GM23248 (cell line): Measurements from ENCODE around the gene CASK. TPM values are rescaled to one million over a fixed set of nuclear protein-coding genes. Genes with fewer than 3 reads are reported as not detected.

ENCODE experiments used
- DNase-seq: peaks from one replicate; pipeline ENCODE4 v3.0.0-alpha.2; 2015
- H2AFZ ChIP-seq: fragments of 200-600 bp; sonication (generic); 2 replicates; pipeline ENCODE4 v1.6.1; 2016; ENCODE audit warnings: antibody characterized with exemption
- H3F3A ChIP-seq: fragments of 200-600 bp; sonication (generic); 2 replicates; pipeline ENCODE4 v1.6.1; 2016; ENCODE audit warnings: mild to moderate bottlenecking, antibody characterized with exemption, mixed run types; ENCODE audit not compliant: insufficient read depth
- H3K27ac ChIP-seq: fragments of 200-600 bp; sonication (generic); 2 replicates; pipeline ENCODE4 v1.5.1; 2016; ENCODE audit warnings: mild to moderate bottlenecking
- H3K27me3 ChIP-seq: fragments of 200-600 bp; sonication (generic); replicated peaks from 2 replicates; pipeline ENCODE4 v1.6.1; 2016; ENCODE audit warnings: mild to moderate bottlenecking; ENCODE audit not compliant: insufficient read depth
- H3K36me3 ChIP-seq: fragments of 200-600 bp; sonication (generic); 2 replicates; pipeline ENCODE4 v1.6.1; 2016; ENCODE audit warnings: low read depth, mild to moderate bottlenecking
- H3K4me1 ChIP-seq: fragments of 200-600 bp; sonication (generic); 2 replicates; pipeline ENCODE4 v1.6.1; 2016; ENCODE audit warnings: mild to moderate bottlenecking; ENCODE audit not compliant: insufficient read depth
- H3K4me2 ChIP-seq: fragments of 200-600 bp; sonication (generic); one replicate; pipeline ENCODE4 v1.6.1; 2016; ENCODE audit warnings: mild to moderate bottlenecking; ENCODE audit not compliant: unreplicated experiment
- H3K4me3 ChIP-seq: fragments of 200-600 bp; sonication (generic); 2 replicates; pipeline ENCODE4 v1.5.1; 2016; ENCODE audit warnings: mild to moderate bottlenecking
- H3K79me2 ChIP-seq: fragments of 200-600 bp; sonication (generic); 2 replicates; pipeline ENCODE4 v1.6.1; 2016; ENCODE audit warnings: mild to moderate bottlenecking; ENCODE audit not compliant: insufficient read depth
- H3K9ac ChIP-seq: fragments of 200-600 bp; sonication (generic); 2 replicates; pipeline ENCODE4 v1.6.1; 2016; ENCODE audit warnings: mild to moderate bottlenecking
- H3K9me2 ChIP-seq: fragments of 200-600 bp; sonication (generic); 2 replicates; pipeline ENCODE4 v1.6.1; 2016; ENCODE audit warnings: mixed run types, mild to moderate bottlenecking, moderate library complexity; ENCODE audit not compliant: insufficient read depth
- H3K9me3 ChIP-seq: fragments of 200-600 bp; sonication (generic); one replicate; pipeline ENCODE4 v1.6.1; 2017; ENCODE audit warnings: low read depth
- H4K20me1 ChIP-seq: fragments of 200-600 bp; sonication (generic); 2 replicates; pipeline ENCODE4 v1.6.0; 2016; ENCODE audit not compliant: insufficient read depth
- EZH2 ChIP-seq: fragments of 200-600 bp; sonication (generic); IDR thresholded peaks from 2 replicates; pipeline ENCODE4 v1.6.1; 2018; ENCODE audit warnings: antibody characterized with exemption, mild to moderate bottlenecking; ENCODE audit not compliant: insufficient read depth, poor library complexity, severe bottlenecking
- EZH2phosphoT487 ChIP-seq: fragments of 200-600 bp; sonication (generic); IDR thresholded peaks from 2 replicates; pipeline ENCODE4 v1.6.1; 2018; ENCODE audit warnings: antibody characterized with exemption, moderate library complexity, mild to moderate bottlenecking, low read depth; ENCODE audit not compliant: insufficient read depth
- WGBS, 2 experiments: methylation state at CpG; one replicate each; pipeline ENCODE4 v1.1.6; 2015 to 2017; ENCODE audit warnings: low lambda C conversion rate in 2 of 2, low coverage in 1 of 2; ENCODE audit errors: missing lambda C conversion rate in 2 of 2; 5-methylcytosine and 5-hydroxymethylcytosine counted together
- in situ Hi-C: fragments of 300-500 bp; cut with MboI; formaldehyde crosslinking; loops from 2 replicates; pipeline ENCODE4 v1.15.0; 2020
- polyA plus RNA-seq: library from polyadenylated mRNA; unstranded; fragments of >200 nt; fragmentation: Nextera tagmentation; extraction: Ambion mirVana; gene quantifications from 2 replicates; pipeline ENCODE4 v1.2.1, GENCODE V29; 2016
- total RNA-seq: library from RNA; depleted of rRNA; stranded (reverse); fragments of >200 nt; shearing (Covaris generic); gene quantifications from 2 replicates; pipeline ENCODE4 v1.2.3, GENCODE V29; 2014

Gene CASK
- total and polyA plus RNA-seq, 2 experiments from 2014 or later: 2.5 to 29.2 TPM

DNA sequence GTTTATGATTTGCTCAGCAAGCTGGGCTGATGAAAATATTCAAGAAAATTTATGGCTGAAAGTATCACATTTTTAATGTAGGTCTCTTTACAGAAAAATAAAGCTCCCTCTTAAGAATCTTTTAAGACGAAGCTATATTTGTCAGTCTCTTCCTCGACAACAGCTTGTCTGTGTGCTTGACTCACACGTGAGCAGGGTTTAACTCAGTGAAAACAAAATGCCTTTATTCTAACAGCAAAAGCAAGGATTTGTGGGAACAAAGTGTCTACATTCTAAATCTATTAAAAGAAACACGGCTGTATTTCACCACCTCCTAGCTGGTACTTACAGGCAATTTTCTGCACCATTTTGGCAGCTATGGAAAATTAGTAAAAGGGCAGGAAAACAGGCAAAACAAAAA lies 400.7 kb downstream of the CASK start:
- Histone ChIP-seq H3K27ac (no peak overlapping the region), H3K9me2 (no peaks in the 10 kb centered on the region), H3K27me3 (no peaks in the 10 kb centered on the region), H2AFZ (no peak overlapping the region), H3K36me3 (no peaks in the 10 kb centered on the region), H3K4me3 (no peak overlapping the region), H3K9ac (no peak overlapping the region), H3F3A (peaks cover under 1% of the 10 kb centered on the region; the same call in 1 of the 2 replicates), H3K79me2 (no peaks in the 10 kb centered on the region), H3K9me3 (no peaks in the 10 kb centered on the region), H4K20me1 (no peaks in the 10 kb centered on the region), H3K4me2 (no peak overlapping the region), H3K4me1 (peaks cover 14% of the 10 kb centered on the region)
- DNase-seq: no peak
- WGBS, 2 experiments: 72 to 73% methylated on average over 4 of the region's 4 CpGs
- TF ChIP-seq EZH2phosphoT487 (no peak), EZH2 (no peak)
- in situ Hi-C loops: no loop called here

DNA sequence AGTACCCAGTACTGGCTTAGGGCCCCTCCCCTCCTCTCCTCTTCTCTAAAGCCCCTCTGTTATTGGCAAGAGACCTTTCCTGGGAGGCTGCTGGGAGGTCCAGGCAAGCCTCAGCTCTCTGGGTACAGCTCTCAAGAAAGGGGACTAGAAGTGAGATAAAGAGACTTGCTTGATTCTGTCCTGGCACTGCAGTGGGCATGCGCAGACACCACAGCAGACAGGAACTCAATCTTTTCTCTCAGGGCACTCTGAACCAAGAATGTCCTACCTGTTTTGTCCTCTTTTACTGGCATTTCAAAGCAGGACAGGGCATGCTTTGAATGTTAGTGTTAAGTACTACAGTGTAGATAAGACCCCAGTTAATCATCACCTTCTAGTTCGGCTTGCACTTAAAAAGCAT lies 401.3 kb downstream of the CASK start:
- Histone ChIP-seq H3F3A (no peaks in the 10 kb centered on the region), H3K27ac (no peak overlapping the region), H3K79me2 (no peaks in the 10 kb centered on the region), H3K4me2 (no peak overlapping the region), H4K20me1 (no peaks in the 10 kb centered on the region), H3K36me3 (no peaks in the 10 kb centered on the region), H3K9ac (no peak overlapping the region), H3K27me3 (no peaks in the 10 kb centered on the region), H3K4me3 (no peak overlapping the region), H3K9me3 (no peaks in the 10 kb centered on the region), H3K9me2 (no peaks in the 10 kb centered on the region), H2AFZ (no peak overlapping the region), H3K4me1 (peaks cover 8% of the 10 kb centered on the region)
- no peak for DNase-seq
- in situ Hi-C loops: no loop called here
- no peak for TF ChIP-seq EZH2
- 98 to 100% methylated on average over 1 to 2 of the region's 2 CpGs for whole genome bisulfite sequencing, 2 experiments

DNA sequence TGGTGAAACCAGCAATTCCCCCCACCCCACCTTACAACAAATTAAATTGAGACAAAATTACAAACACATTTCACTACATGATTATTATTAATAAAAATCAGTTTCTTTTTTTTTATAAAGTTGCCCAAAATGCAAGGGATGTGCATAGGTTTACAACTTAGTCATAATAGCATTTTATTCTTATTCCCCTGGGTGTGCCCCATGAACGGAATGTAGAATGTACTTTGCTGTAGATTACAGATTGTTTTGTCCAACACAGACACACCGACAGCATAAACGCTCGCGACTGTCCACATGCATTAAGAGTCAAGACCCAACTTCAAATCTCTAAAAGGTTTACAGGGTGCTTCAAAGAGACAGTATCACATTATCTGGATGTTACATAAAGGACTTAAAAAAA lies 403.9 kb downstream of the CASK start:
- Histone ChIP-seq H3K9me2 (no peaks in the 10 kb centered on the region), H3K79me2 (no peaks in the 10 kb centered on the region), H3K27ac (no peak overlapping the region), H3K4me1 (no peaks in the 10 kb centered on the region), H2AFZ (no peak overlapping the region), H3F3A (no peaks in the 10 kb centered on the region), H3K4me3 (no peak overlapping the region), H3K27me3 (no peaks in the 10 kb centered on the region), H3K4me2 (no peak overlapping the region), H4K20me1 (no peaks in the 10 kb centered on the region), H3K9ac (no peak overlapping the region), H3K36me3 (no peaks in the 10 kb centered on the region), H3K9me3 (no peaks in the 10 kb centered on the region)
- DNase-seq: no peak
- TF ChIP-seq EZH2: no peak
- no peak for TF ChIP-seq EZH2phosphoT487
- WGBS, 2 experiments: 93 to 100% methylated on average over 5 of the region's 5 CpGs
- in situ Hi-C loops: no loop called here

DNA sequence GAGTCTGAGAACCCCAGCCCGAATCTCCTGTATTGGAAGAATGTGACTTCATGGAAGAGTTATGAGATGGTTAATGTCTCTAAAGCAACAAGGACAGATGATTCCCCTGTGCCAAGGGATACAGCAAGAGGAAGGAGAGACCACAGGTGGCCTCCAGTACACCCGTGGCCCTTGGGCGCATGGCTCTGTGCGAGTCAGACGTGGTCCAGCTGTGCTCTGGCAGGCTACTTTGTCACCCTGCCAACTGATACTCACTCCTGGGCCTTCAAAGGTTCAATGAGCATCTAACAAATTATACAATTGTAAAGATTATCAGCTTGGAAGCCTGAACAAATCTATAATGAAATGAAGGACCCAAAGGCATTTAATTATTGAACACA lies 404.5 kb downstream of the CASK start:
- Histone ChIP-seq H3K27ac (no peak overlapping the region), H3K9ac (no peak overlapping the region), H3K9me3 (no peaks in the 10 kb centered on the region), H2AFZ (no peak overlapping the region), H3K36me3 (no peaks in the 10 kb centered on the region), H3K79me2 (no peaks in the 10 kb centered on the region), H3F3A (no peaks in the 10 kb centered on the region), H4K20me1 (no peaks in the 10 kb centered on the region), H3K27me3 (no peaks in the 10 kb centered on the region), H3K4me2 (no peak overlapping the region), H3K9me2 (no peaks in the 10 kb centered on the region), H3K4me3 (no peak overlapping the region), H3K4me1 (no peaks in the 10 kb centered on the region)
- in situ Hi-C loops: no loop called here
- no peak for TF ChIP-seq EZH2
- TF ChIP-seq EZH2phosphoT487: no peak
- WGBS, 2 experiments: 78 to 82% methylated on average over 4 to 5 of the region's 5 CpGs
- DNase-seq: no peak

DNA sequence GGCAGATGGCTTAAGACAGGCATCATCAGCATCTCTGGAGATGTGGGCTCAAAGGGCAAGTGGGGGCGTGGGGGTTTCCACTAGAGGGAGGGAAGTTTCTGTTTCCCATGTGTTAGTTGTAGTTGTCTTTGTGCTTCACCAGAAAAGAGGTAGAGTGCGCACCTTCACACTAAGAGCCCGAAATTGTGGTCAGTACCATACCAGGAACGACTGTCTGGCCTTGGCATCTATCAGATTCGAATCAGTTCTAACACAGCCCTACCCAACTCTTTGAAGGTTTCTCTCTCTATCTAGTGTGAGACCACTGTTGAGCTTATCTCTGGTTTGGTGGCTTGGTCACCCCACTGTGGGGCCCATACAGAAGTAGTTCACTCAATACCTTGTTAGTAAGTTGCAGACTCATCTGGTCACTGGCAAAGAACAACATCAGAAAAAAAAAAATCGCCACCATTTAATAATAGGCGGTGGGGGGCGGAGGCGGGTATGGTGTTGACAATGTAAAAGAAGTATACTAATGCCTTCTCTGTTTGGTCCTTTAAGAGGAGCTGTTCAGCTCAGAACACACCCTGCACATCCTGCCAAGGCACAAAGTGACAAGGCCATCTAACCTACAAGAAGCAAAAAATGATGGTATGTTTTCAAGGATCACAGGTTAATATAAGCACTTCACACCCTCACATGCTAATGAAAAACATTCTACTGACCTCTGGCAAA lies 405.1 kb downstream of the CASK start:
- Histone ChIP-seq H3K4me3 (no peak overlapping the region), H3K9ac (no peak overlapping the region), H4K20me1 (no peaks in the 10 kb centered on the region), H2AFZ (no peak overlapping the region), H3F3A (no peaks in the 10 kb centered on the region), H3K27me3 (no peaks in the 10 kb centered on the region), H3K4me1 (no peaks in the 10 kb centered on the region), H3K27ac (no peak overlapping the region), H3K9me2 (no peaks in the 10 kb centered on the region), H3K36me3 (no peaks in the 10 kb centered on the region), H3K79me2 (no peaks in the 10 kb centered on the region), H3K4me2 (no peak overlapping the region), H3K9me3 (no peaks in the 10 kb centered on the region)
- DNase-seq: no peak
- 94 to 97% methylated on average over 7 to 9 of the region's 9 CpGs for WGBS, 2 experiments
- TF ChIP-seq EZH2phosphoT487 (no peak), EZH2 (no peak)
- in situ Hi-C loops: no loop called here
